HepG2 (cell line): Measurements from ENCODE around the gene ANAPC10. TPM values are rescaled to one million over a fixed set of nuclear protein-coding genes. Genes with fewer than 3 reads are reported as not detected.

Experiments
- ATAC-seq: fragments of 200-7000 bp; cut with Tn5 transposase; 3 replicates; pipeline ENCODE4 v1.9.1; 2020; ENCODE audit warnings: mild to moderate bottlenecking, moderate library complexity
- BruUV-seq: library from RNA; stranded (reverse); fragments of 400-500 nt; replicated peaks from 2 replicates; lab custom pipeline; 2021; lab: Mats Ljungman, UMichigan
- CTCF ChIA-PET: fragments of 300-600 bp; formaldehyde crosslinking; extraction: SDS; loops from one replicate; lab custom pipeline; 2021; ENCODE audit warnings: low total read pairs, inconsistent platforms, low intra/inter-chr PET ratio; lab: Yijun Ruan, JAX
- POLR2A ChIA-PET: fragments of 350-600 bp; sonication (Branson Sonifier 250); formaldehyde crosslinking; loops from one replicate; lab custom pipeline; 2020; ENCODE audit warnings: antibody characterized with exemption, inconsistent platforms; lab: Yijun Ruan, JAX
- DNase-seq: peaks from one replicate; pipeline ENCODE4 v3.0.0-alpha.2; 2015; ENCODE audit warnings: low spot score
- FAIRE-seq: peaks from 3 replicates; lab custom pipeline; 2011; peaks lifted over from hg19 to GRCh38; lab: Jason Lieb, UNC
- H2AFZ ChIP-seq: one replicate; pipeline ENCODE4 v1.6.1; 2011; ENCODE audit warnings: low read length, inconsistent platforms
- H3K27ac ChIP-seq: fragments of 300-600 bp; 3 replicates; pipeline ENCODE4 v1.8.0; 2011; ENCODE audit warnings: mixed run types, mild to moderate bottlenecking, mixed read lengths, low read length, inconsistent platforms; ENCODE audit not compliant: insufficient read depth; ENCODE audit errors: extremely low read length
- H3K27me3 ChIP-seq, 2 experiments: fragments of 200-600 bp in 1 of 2; 2 replicates in 1 of 2; 3 replicates in 1 of 2; pipeline versions ENCODE4 v1.6.0 to v1.8.0; 2011; ENCODE audit warnings: low read length in 2 of 2, mild to moderate bottlenecking in 2 of 2, moderate library complexity in 2 of 2, inconsistent platforms in 1 of 2; ENCODE audit not compliant: insufficient read depth in 2 of 2, control insufficient read depth in 1 of 2
- H3K36me3 ChIP-seq, 2 experiments: fragments of 200-600 bp in 1 of 2; replicated peaks in 1 of 2; 2 replicates in 1 of 2; 3 replicates in 1 of 2; pipeline versions ENCODE4 v1.5.1 to v1.8.0; 2011; ENCODE audit warnings: low read length in 2 of 2, inconsistent platforms in 1 of 2; ENCODE audit not compliant: insufficient read depth in 2 of 2, control insufficient read depth in 1 of 2
- H3K4me1 ChIP-seq: 2 replicates; pipeline ENCODE4 v1.5.1; 2012; ENCODE audit warnings: low read length, inconsistent platforms; ENCODE audit not compliant: insufficient read depth
- H3K4me2 ChIP-seq: 2 replicates; pipeline ENCODE4 v1.6.0; 2011; ENCODE audit warnings: low read depth, low read length, inconsistent platforms
- H3K4me3 ChIP-seq, 3 experiments: fragments of 200-600 bp in 1 of 3; sonication (generic), shearing (Covaris generic) in 1 of 3; replicated peaks in 1 of 3; 2 replicates each; pipeline ENCODE4 v1.5.1; 2011 to 2016; ENCODE audit warnings: low read length in 3 of 3, inconsistent platforms in 2 of 3, low read depth in 2 of 3, mild to moderate bottlenecking in 2 of 3, control low read depth in 1 of 3, mixed read lengths in 1 of 3; ENCODE audit not compliant: insufficient read depth in 1 of 3
- H3K79me2 ChIP-seq: one replicate; pipeline ENCODE4 v1.6.1; 2011; ENCODE audit warnings: low read length, inconsistent platforms; ENCODE audit not compliant: insufficient read depth
- H3K9ac ChIP-seq: 2 replicates; pipeline ENCODE4 v1.6.0; 2011; ENCODE audit warnings: mild to moderate bottlenecking, low read depth, low read length, inconsistent platforms; ENCODE audit not compliant: insufficient read depth
- H3K9me3 ChIP-seq: 2 replicates; pipeline ENCODE4 v1.5.1; 2012; ENCODE audit warnings: mild to moderate bottlenecking, low read length
- H4K20me1 ChIP-seq: 2 replicates; pipeline ENCODE4 v1.6.0; 2011; ENCODE audit warnings: inconsistent platforms, mild to moderate bottlenecking, low read length, moderate library complexity; ENCODE audit not compliant: insufficient read depth
- ATRX ChIP-seq: sonication (generic); formaldehyde crosslinking; IDR thresholded peaks from 2 replicates; pipeline ENCODE4 v1.4.0; 2020; ENCODE audit warnings: missing genetic modification reagents, borderline replicate concordance
- MAF1 ChIP-seq: sonication (generic); formaldehyde crosslinking; IDR thresholded peaks from 2 replicates; pipeline ENCODE4 v1.5.0; 2020; ENCODE audit warnings: missing genetic modification reagents, borderline replicate concordance
- MAFF ChIP-seq: IDR thresholded peaks from 2 replicates; pipeline ENCODE4 v1.6.1; 2011; ENCODE audit warnings: low read depth, low read length, improper control_type of control experiment
- MAFK ChIP-seq, 2 experiments: IDR thresholded peaks in 1 of 2; conservative IDR thresholded peaks in 1 of 2; 2 replicates each; pipeline ENCODE4 v1.6.1; 2011; ENCODE audit warnings: improper control_type of control experiment in 2 of 2, low read length in 2 of 2
- MLLT10 ChIP-seq: sonication (generic); formaldehyde crosslinking; IDR thresholded peaks from 2 replicates; pipeline ENCODE4 v1.4.0; 2020; ENCODE audit warnings: missing genetic modification reagents
- RNF2 ChIP-seq: fragments of 450-650 bp; conservative IDR thresholded peaks from 2 replicates; pipeline ENCODE4 v1.6.1; 2016; ENCODE audit warnings: low read depth
- SNAI1 ChIP-seq: sonication (generic); formaldehyde crosslinking; IDR thresholded peaks from 2 replicates; pipeline ENCODE4 v1.5.0; 2020; ENCODE audit warnings: mild to moderate bottlenecking, missing genetic modification reagents, borderline replicate concordance
- SP140L ChIP-seq: sonication (generic); formaldehyde crosslinking; IDR thresholded peaks from 2 replicates; pipeline ENCODE4 v1.4.0; 2020; ENCODE audit warnings: missing genetic modification reagents, borderline replicate concordance
- SUZ12 ChIP-seq: fragments of 150-350 bp; IDR thresholded peaks from 2 replicates; pipeline ENCODE4 v1.6.1; 2014; ENCODE audit warnings: low read depth, low read length
- TCF7L2 ChIP-seq: IDR thresholded peaks from 2 replicates; pipeline ENCODE4 v1.6.1; 2011; ENCODE audit warnings: mild to moderate bottlenecking, low read depth, low read length, moderate library complexity
- ZFP36 ChIP-seq: fragments of 150-350 bp; IDR thresholded peaks from 2 replicates; pipeline ENCODE4 v1.6.1; 2018; ENCODE audit warnings: borderline replicate concordance, low read length, low read depth; ENCODE audit not compliant: partially characterized antibody
- ZNF20 ChIP-seq: sonication (generic); formaldehyde crosslinking; IDR thresholded peaks from 2 replicates; pipeline ENCODE4 v1.4.0; 2020; ENCODE audit warnings: mild to moderate bottlenecking, moderate library complexity, missing genetic modification reagents
- ZNF552 ChIP-seq: sonication (generic); formaldehyde crosslinking; IDR thresholded peaks from 2 replicates; pipeline ENCODE4 v1.9.0; 2022; ENCODE audit warnings: missing genetic modification reagents, mild to moderate bottlenecking, borderline replicate concordance
- ZNF556 ChIP-seq: sonication (generic); formaldehyde crosslinking; IDR thresholded peaks from 2 replicates; pipeline ENCODE4 v1.4.0; 2020; ENCODE audit warnings: mild to moderate bottlenecking, missing genetic modification reagents, borderline replicate concordance
- in situ Hi-C: cut with HindIII; loops from 2 replicates; pipeline ENCODE4 v1.10.0; 2017; ENCODE audit warnings: low pct_unique_long_range_greater_than_20kb; ENCODE audit not compliant: extremely low pct_ligation_motif_present
- intact Hi-C: fragments of 100-400 bp; cut with micrococcal nuclease; formaldehyde crosslinking; loops from one replicate; pipeline ENCODE4 v1.10.0; 2022; ENCODE audit not compliant: unreplicated experiment
- polyA plus RNA-seq, 8 experiments: library from polyadenylated mRNA; depleted of rRNA in 3 of 8; stranded (reverse) in 7 of 8; unstranded in 1 of 8; fragments of >200 nt; fragmentation: Illumina TruSeq in 4 of 8; extraction: Trizol in 4 of 8; gene quantifications; 2 replicates each; pipeline versions ENCODE4 v1.2.1 to v1.2.3, GENCODE V29; 2011 to 2016; ENCODE audit warnings: low read depth in 4 of 8, missing spikeins in 1 of 8, mixed read lengths in 1 of 8; ENCODE audit not compliant: insufficient read depth in 1 of 8
- total RNA-seq, 5 experiments: library from RNA; depleted of rRNA; stranded (reverse); fragments of >200 nt; fragmentation: Illumina TruSeq; extraction: Trizol; gene quantifications; 2 replicates each; pipeline ENCODE4 v1.2.3, GENCODE V29; 2016; ENCODE audit warnings: low read depth in 1 of 5
- TF ChIP-seq, protein P1 (sequence below): IDR thresholded peaks from 2 replicates; pipeline ENCODE4 v1.4.0; 2020; ENCODE audit warnings: mild to moderate bottlenecking, missing genetic modification reagents
- TF ChIP-seq, protein P2 (sequence below): sonication (generic); formaldehyde crosslinking; IDR thresholded peaks from 2 replicates; pipeline ENCODE4 v1.8.0; 2022; ENCODE audit warnings: mild to moderate bottlenecking, missing genetic modification reagents, borderline replicate concordance
- TF ChIP-seq, protein P3 (sequence below): sonication (generic); formaldehyde crosslinking; IDR thresholded peaks from 2 replicates; pipeline ENCODE4 v1.9.0; 2021; ENCODE audit warnings: missing genetic modification reagents, mild to moderate bottlenecking, borderline replicate concordance

Gene ANAPC10
- total and polyA plus RNA-seq, 2 of the 13 experiments (the other 11 are each of a cell fraction or from before 2014, with no cell fraction given) = 21.9 to 32.7 TPM

DNA sequence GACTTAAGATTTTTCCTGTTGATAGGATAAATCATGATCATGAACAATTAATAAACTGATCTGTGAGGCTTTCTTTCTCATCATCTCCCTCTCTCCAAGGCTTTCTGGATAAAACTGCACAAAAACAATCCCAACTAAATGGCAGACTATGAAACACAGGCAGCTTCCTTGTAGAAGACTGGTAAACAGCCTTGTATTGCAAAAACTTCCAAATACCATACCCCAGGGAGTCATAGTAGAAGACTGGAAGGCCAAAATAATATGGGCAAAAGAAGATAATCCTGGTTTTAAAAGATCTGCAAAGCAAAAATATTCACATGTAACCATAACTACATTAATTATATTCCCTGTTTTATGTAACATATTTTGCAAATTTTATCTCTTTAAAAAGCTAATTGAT, 113.0 kb downstream of the ANAPC10 start:
- no peak overlapping the region for H3K9ac ChIP-seq
- no peak for DNase-seq
- FAIRE-seq = no peak
- ATAC-seq = no peak
- intact Hi-C loops (no loop called here), in situ Hi-C loops (no loop called here)
- H3K9me3 ChIP-seq = no peaks in the 10 kb centered on the region
- no peaks in the 10 kb centered on the region for H4K20me1 ChIP-seq
- TF ChIP-seq, protein P1, sequence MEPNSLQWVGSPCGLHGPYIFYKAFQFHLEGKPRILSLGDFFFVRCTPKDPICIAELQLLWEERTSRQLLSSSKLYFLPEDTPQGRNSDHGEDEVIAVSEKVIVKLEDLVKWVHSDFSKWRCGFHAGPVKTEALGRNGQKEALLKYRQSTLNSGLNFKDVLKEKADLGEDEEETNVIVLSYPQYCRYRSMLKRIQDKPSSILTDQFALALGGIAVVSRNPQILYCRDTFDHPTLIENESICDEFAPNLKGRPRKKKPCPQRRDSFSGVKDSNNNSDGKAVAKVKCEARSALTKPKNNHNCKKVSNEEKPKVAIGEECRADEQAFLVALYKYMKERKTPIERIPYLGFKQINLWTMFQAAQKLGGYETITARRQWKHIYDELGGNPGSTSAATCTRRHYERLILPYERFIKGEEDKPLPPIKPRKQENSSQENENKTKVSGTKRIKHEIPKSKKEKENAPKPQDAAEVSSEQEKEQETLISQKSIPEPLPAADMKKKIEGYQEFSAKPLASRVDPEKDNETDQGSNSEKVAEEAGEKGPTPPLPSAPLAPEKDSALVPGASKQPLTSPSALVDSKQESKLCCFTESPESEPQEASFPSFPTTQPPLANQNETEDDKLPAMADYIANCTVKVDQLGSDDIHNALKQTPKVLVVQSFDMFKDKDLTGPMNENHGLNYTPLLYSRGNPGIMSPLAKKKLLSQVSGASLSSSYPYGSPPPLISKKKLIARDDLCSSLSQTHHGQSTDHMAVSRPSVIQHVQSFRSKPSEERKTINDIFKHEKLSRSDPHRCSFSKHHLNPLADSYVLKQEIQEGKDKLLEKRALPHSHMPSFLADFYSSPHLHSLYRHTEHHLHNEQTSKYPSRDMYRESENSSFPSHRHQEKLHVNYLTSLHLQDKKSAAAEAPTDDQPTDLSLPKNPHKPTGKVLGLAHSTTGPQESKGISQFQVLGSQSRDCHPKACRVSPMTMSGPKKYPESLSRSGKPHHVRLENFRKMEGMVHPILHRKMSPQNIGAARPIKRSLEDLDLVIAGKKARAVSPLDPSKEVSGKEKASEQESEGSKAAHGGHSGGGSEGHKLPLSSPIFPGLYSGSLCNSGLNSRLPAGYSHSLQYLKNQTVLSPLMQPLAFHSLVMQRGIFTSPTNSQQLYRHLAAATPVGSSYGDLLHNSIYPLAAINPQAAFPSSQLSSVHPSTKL (CRISPR knock-in tag) = no peak
- TF ChIP-seq RNF2 = no peak
- TF ChIP-seq ZNF20 (CRISPR knock-in tag) = no peak
- TF ChIP-seq MLLT10 (CRISPR knock-in tag) = no peak
- TF ChIP-seq TCF7L2 = no peak
- TF ChIP-seq ZFP36 = no peak
- TF ChIP-seq MAFF = no peak
- no peak for TF ChIP-seq SNAI1 (CRISPR knock-in tag)
- TF ChIP-seq, protein P2, sequence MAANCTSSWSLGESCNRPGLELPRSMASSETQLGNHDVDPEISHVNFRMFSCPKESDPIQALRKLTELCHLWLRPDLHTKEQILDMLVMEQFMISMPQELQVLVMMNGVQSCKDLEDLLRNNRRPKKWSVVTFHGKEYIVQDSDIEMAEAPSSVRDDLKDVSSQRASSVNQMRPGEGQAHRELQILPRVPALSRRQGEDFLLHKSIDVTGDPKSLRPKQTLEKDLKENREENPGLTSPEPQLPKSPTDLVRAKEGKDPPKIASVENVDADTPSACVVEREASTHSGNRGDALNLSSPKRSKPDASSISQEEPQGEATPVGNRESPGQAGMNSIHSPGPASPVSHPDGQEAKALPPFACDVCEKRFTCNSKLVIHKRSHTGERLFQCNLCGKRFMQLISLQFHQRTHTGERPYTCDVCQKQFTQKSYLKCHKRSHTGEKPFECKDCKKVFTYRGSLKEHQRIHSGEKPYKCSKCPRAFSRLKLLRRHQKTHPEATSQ (CRISPR knock-in tag) = no peak
- TF ChIP-seq SP140L (CRISPR knock-in tag) = no peak
- TF ChIP-seq ZNF556 = no peak
- TF ChIP-seq ATRX (CRISPR knock-in tag) = no peak
- TF ChIP-seq MAFK (conservative IDR thresholded peaks at IDR 0.05 in 1 of 2, IDR thresholded peaks at IDR 0.05 in 1 of 2; ENCODE audit: low read length in 2 of 2) = no peak
- TF ChIP-seq MAF1 (CRISPR knock-in tag) = no peak
- no peak for TF ChIP-seq ZNF552
- TF ChIP-seq SUZ12 = no peak
- TF ChIP-seq, protein P3, sequence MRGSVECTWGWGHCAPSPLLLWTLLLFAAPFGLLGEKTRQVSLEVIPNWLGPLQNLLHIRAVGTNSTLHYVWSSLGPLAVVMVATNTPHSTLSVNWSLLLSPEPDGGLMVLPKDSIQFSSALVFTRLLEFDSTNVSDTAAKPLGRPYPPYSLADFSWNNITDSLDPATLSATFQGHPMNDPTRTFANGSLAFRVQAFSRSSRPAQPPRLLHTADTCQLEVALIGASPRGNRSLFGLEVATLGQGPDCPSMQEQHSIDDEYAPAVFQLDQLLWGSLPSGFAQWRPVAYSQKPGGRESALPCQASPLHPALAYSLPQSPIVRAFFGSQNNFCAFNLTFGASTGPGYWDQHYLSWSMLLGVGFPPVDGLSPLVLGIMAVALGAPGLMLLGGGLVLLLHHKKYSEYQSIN (CRISPR knock-in tag) = no peak
- no peak overlapping the region for H3K4me2 ChIP-seq
- no peak overlapping the region for H3K27ac ChIP-seq
- H2AFZ ChIP-seq = no peak overlapping the region
- H3K4me3 ChIP-seq = no peak overlapping the region
- no peaks in the 10 kb centered on the region for H3K4me1 ChIP-seq
- H3K79me2 ChIP-seq = no peaks in the 10 kb centered on the region
- CTCF ChIA-PET = no interaction called here
- no TSS peak for BruUV-seq
- POLR2A ChIA-PET = no interaction called here
- no peaks in the 10 kb centered on the region for H3K36me3 ChIP-seq
- H3K27me3 ChIP-seq = no peaks in the 10 kb centered on the region
